Caco-2 (cell line): ENCODE results near the gene CDCA3. TPM values are rescaled to one million over a fixed set of nuclear protein-coding genes. Genes with fewer than 3 reads are reported as not detected.
"Not testable (repeated sequence)": the region's sequence is repeated elsewhere in the genome, so short reads cannot be mapped to it uniquely, and the experiment has no call there.

Source experiments
- BruUV-seq: library from RNA; stranded (reverse); fragments of 400-500 nt; replicated peaks from 2 replicates; lab custom pipeline; 2021; lab: Mats Ljungman, UMichigan
- CTCF ChIA-PET: fragments of 300-600 bp; sonication (Branson Sonifier 250); formaldehyde crosslinking; loops from one replicate; lab custom pipeline; 2022; ENCODE audit warnings: antibody characterized with exemption; lab: Charles Lee
- POLR2A ChIA-PET: fragments of 300-600 bp; sonication (Branson Sonifier 250); formaldehyde crosslinking; loops from one replicate; lab custom pipeline; 2022; ENCODE audit warnings: antibody characterized with exemption; lab: Charles Lee
- DNase-seq, 2 experiments: peaks; one replicate each; pipeline versions ENCODE4 v3.0.0 to v3.0.0-alpha.2; 2020 to 2022
- H3K27me3 ChIP-seq: replicated peaks from 2 replicates; pipeline ENCODE4 v1.6.0; 2011; ENCODE audit warnings: low read length; ENCODE audit not compliant: control insufficient read depth, insufficient read depth
- H3K36me3 ChIP-seq: 2 replicates; pipeline ENCODE4 v1.5.1; 2011; ENCODE audit warnings: low read length; ENCODE audit not compliant: control insufficient read depth, insufficient read depth
- H3K4me1 ChIP-seq: fragments of 250-450 bp; sonication (Bioruptor Pico); 2 replicates; pipeline ENCODE4 v1.5.1; 2020; ENCODE audit warnings: mild to moderate bottlenecking
- H3K4me3 ChIP-seq: 2 replicates; pipeline ENCODE4 v1.5.1; 2011; ENCODE audit warnings: low read depth, mild to moderate bottlenecking, control low read depth, low read length
- H3K9me3 ChIP-seq: fragments of 250-450 bp; sonication (Bioruptor Pico); 2 replicates; pipeline ENCODE4 v1.5.1; 2020; ENCODE audit warnings: mild to moderate bottlenecking, moderate library complexity
- H3K27ac Mint-ChIP-seq: one replicate; pipeline ENCODE4 v1.8.0; 2022; ENCODE audit warnings: mixed read lengths; ENCODE audit not compliant: unreplicated experiment
- H3K27me3 Mint-ChIP-seq: one replicate; pipeline ENCODE4 v1.8.0; 2022; ENCODE audit warnings: mixed read lengths; ENCODE audit not compliant: insufficient read depth, unreplicated experiment
- H3K36me3 Mint-ChIP-seq: one replicate; pipeline ENCODE4 v1.8.0; 2022; ENCODE audit warnings: mild to moderate bottlenecking, mixed read lengths; ENCODE audit not compliant: insufficient read depth, unreplicated experiment
- H3K4me1 Mint-ChIP-seq: one replicate; pipeline ENCODE4 v1.8.0; 2022; ENCODE audit warnings: low read depth, mixed read lengths; ENCODE audit not compliant: unreplicated experiment
- H3K4me3 Mint-ChIP-seq: one replicate; pipeline ENCODE4 v1.8.0; 2022; ENCODE audit warnings: mild to moderate bottlenecking, moderate library complexity, mixed read lengths; ENCODE audit not compliant: unreplicated experiment
- H3K9me3 Mint-ChIP-seq: one replicate; pipeline ENCODE4 v1.8.0; 2022; ENCODE audit warnings: mixed read lengths; ENCODE audit not compliant: unreplicated experiment
- intact Hi-C: fragments of 100-400 bp; cut with micrococcal nuclease; formaldehyde crosslinking; loops from one replicate; pipeline ENCODE4 v1.10.0; 2022; ENCODE audit not compliant: unreplicated experiment
- total RNA-seq: library from RNA; stranded (reverse); gene quantifications from 2 replicates; pipeline ENCODE4 v1.2.3, GENCODE V29; 2022
- TF ChIP-seq, protein P1 (sequence below), 2 experiments: fragments of 200-600 bp in 1 of 2; IDR thresholded peaks; 1 replicate in 1 of 2; 2 replicates in 1 of 2; pipeline versions ENCODE4 v1.5.1 to v1.8.0; 2011 to 2022; ENCODE audit warnings: antibody characterized with exemption in 1 of 2, control low read depth in 1 of 2, inconsistent platforms in 1 of 2, low read depth in 1 of 2, low read length in 1 of 2, mild to moderate bottlenecking in 1 of 2, moderate library complexity in 1 of 2; ENCODE audit not compliant: insufficient read depth in 1 of 2, severe bottlenecking in 1 of 2, unreplicated experiment in 1 of 2

CDCA3 gene
- total RNA-seq, 1 experiment from 2014 or later = 147 TPM

DNA sequence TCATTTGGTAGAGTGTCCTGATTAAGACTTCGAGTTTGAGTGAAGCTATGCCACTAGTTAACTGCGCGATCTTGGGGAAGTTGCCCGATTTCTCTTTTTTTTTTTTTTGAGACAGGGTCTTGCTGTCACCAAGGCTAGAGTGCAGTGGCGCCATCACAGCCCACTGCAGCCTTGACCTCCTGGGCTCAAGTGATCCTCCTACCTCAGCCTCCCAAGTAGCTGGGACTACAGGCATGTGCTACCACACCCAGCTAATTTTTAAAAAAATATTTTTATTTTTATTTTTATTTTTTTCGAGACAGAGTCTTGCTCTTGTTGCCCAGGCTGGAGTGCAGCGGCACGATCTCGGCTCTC lies 22.9 kb upstream of the CDCA3 start:
- ChIA-PET POLR2A (interaction anchor here (0.5 to 3.4 kb wide), 2 partner anchors 17 to 384 kb away, joined by 4 to 56 read pairs; no protein-coding TSS in a partner anchor), CTCF (interaction anchor here (0.6 to 3.5 kb wide), 4 partner anchors 18 to 88 kb away, joined by 4 to 87 read pairs (median 42); partner anchors contain the start of genes CDCA3 and USP5)
- Mint-ChIP-seq H3K36me3 (peaks cover 83% of the 10 kb centered on the region), H3K4me3 (peak overlapping the region; percentile 98), H3K4me1 (peaks cover 40% of the 10 kb centered on the region), H3K27ac (peak overlapping the region; percentile 95)
- H3K27me3 Mint-ChIP-seq, H3K9me3 ChIP-seq, BruUV-seq, H3K36me3 ChIP-seq, DNase-seq, H3K9me3 Mint-ChIP-seq, H3K27me3 ChIP-seq, intact Hi-C loops: not testable (repeated sequence)
- peak overlapping the region; percentile 89 for H3K4me3 ChIP-seq
- peaks cover 21% of the 10 kb centered on the region for H3K4me1 ChIP-seq

DNA sequence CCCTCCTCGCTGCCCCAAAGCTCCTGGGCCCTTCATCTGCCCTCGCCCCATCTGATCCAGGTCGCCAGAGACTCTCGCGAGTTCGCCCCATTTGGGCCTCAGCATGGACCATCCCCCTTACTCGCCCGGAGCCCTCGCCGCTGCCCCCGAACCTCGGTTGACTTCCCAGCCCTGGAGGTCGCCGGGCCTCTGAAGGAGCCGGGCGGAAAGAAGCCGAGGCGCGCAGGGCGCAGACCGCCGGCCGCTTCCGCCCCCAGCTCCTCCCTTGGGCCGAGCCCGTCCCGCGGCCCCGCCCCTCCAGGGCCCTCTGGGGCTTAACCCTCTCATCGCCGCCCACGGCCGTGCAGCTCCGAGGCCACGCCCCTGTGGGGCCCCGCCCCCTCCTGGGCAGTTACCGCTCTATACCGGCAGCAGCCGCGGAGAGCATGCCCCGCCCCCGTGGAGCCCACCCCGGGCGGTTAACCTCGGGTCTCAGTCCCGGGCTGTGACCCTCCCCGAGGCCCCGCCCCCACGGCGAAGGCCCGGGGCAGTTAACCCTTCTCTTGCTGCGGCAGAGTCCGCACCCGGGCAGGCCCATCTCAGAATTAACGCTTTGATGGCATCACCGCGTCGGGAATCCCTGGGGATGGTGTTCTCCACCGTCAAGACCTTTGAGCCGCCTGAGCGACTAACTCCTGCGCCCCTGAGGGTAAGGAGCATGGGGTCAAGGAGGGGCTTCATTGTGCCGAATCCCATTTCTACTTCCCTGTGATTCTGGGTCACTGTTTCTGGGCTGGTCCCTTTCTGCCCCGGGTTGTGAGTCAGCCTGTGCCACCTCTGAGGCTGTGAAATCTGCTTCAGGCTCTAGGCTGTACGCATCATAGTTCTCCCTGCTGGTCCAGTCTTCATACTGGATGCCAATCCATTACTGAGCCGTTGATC lies 22.3 kb upstream of the CDCA3 start, which contains the start of gene SPSB2:
Gene SPSB2 (minus strand): TSS at position 210 of the 921 bp plus-strand sequence. CDS start 402 bp downstream, outside the sequence.
- CTCF ChIA-PET = interaction anchor here (0.6 to 3.5 kb wide), 30 partner anchors 8 to 316 kb away, joined by 3 to 87 read pairs (median 7); partner anchors contain the start of genes C12orf57, CDCA3, COPS7A and ENO2
- peaks cover 86% of the 10 kb centered on the region for H3K36me3 Mint-ChIP-seq
- intact Hi-C loops = loop anchor here (1.0 kb wide), 4 partner anchors 13 to 64 kb away; partner anchors contain the start of gene LRRC23
- peak; percentile 100 for DNase-seq
- TF ChIP-seq, protein P1, sequence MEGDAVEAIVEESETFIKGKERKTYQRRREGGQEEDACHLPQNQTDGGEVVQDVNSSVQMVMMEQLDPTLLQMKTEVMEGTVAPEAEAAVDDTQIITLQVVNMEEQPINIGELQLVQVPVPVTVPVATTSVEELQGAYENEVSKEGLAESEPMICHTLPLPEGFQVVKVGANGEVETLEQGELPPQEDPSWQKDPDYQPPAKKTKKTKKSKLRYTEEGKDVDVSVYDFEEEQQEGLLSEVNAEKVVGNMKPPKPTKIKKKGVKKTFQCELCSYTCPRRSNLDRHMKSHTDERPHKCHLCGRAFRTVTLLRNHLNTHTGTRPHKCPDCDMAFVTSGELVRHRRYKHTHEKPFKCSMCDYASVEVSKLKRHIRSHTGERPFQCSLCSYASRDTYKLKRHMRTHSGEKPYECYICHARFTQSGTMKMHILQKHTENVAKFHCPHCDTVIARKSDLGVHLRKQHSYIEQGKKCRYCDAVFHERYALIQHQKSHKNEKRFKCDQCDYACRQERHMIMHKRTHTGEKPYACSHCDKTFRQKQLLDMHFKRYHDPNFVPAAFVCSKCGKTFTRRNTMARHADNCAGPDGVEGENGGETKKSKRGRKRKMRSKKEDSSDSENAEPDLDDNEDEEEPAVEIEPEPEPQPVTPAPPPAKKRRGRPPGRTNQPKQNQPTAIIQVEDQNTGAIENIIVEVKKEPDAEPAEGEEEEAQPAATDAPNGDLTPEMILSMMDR (IDR thresholded peaks at IDR 0.05; ENCODE audit: insufficient read depth in 1 of 2, low read depth in 1 of 2, low read length in 1 of 2, severe bottlenecking in 1 of 2, unreplicated experiment in 1 of 2) = no peak
- peaks cover 47% of the 10 kb centered on the region for H3K4me1 Mint-ChIP-seq
- POLR2A ChIA-PET = interaction anchor here (0.5 to 3.7 kb wide), 16 partner anchors 9 to 184 kb away, joined by 3 to 56 read pairs (median 6); partner anchors contain the start of genes C12orf57, CDCA3, COPS7A and MLF2
- peak within 1 kb of the TSS; percentile 95 for H3K27ac Mint-ChIP-seq
- H3K9me3 Mint-ChIP-seq = no peaks in the 10 kb centered on the region
- H3K4me1 ChIP-seq = peaks cover 26% of the 10 kb centered on the region
- peaks cover 7% of the 10 kb centered on the region for H3K36me3 ChIP-seq
- H3K27me3 ChIP-seq = no peaks in the 10 kb centered on the region
- BruUV-seq = no TSS peak
- H3K27me3 Mint-ChIP-seq = no peaks in the 10 kb centered on the region
- H3K4me3 ChIP-seq = peak within 1 kb of the TSS; percentile 89
- peak within 1 kb of the TSS; percentile 98 for H3K4me3 Mint-ChIP-seq
- no peaks in the 10 kb centered on the region for H3K9me3 ChIP-seq

DNA sequence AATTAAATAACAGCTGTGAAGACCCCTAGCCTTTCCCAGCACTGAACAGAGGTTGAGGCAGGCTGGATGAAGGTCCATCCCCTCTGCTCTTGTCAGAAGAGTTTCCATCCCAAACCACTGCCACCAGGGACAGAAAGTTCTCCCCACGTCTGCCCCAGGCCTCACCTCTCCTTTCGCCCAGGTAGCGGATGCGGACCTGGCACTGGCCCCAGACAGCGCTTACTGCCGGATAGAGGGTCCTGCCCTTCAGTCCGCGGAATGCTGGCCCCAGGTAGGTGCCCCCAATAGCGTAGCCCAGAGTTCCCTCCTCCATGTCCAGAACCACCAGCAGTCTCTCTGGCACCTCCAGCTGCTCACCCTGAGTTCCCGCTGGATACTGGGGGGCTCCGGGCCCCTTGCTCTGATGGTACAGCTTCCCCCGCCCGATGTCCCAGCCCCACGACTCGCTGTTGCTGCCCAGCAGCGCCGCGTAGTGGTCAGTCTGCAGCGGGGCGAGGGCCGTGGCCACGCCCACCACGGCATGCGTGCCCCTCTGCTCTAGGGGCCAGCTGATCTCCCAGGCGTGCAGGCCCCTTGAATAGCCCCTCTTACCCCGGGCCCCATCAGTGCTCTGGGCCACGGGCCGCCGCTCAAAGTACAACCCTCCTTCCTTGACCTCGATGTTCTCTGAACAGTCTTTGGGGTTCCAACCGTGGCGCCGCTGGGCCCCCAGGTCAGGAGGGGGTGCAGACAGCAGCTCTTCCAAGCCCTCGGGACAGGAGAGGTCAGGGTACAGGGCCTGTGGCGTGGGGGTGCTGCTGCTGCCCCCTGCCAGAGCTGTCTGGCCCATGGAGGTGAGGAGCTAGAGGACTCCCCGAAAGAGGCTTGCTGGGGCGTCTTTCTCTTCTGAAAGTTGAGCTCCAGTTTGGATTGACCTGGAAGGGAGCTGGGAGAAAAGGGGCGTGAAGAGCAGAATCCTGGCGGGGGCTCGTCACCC lies 21.3 kb upstream of the CDCA3 start:
- BruUV-seq = TSS peak; percentile 76
- Mint-ChIP-seq H3K27me3 (no peaks in the 10 kb centered on the region), H3K9me3 (no peaks in the 10 kb centered on the region), H3K4me3 (peak overlapping the region; percentile 98), H3K27ac (peak overlapping the region; percentile 95), H3K4me1 (peaks cover 47% of the 10 kb centered on the region), H3K36me3 (peaks cover 91% of the 10 kb centered on the region)
- peaks cover 26% of the 10 kb centered on the region for H3K4me1 ChIP-seq
- ChIA-PET POLR2A (interaction anchor here (0.5 to 3.7 kb wide), 18 partner anchors 10 to 338 kb away, joined by 3 to 56 read pairs (median 5); partner anchors contain the start of genes C12orf57, CDCA3, COPS7A and MLF2), CTCF (interaction anchor here (0.5 to 3.5 kb wide), 32 partner anchors 9 to 1168 kb away, joined by 3 to 87 read pairs (median 6); partner anchors contain the start of genes C12orf57, CDCA3, COPS7A and ENO2)
- H3K36me3 ChIP-seq = peaks cover 11% of the 10 kb centered on the region
- intact Hi-C loops = loop anchor here (1.0 kb wide), 4 partner anchors 14 to 65 kb away; partner anchors contain the start of gene LRRC23
- H3K4me3 ChIP-seq = peak overlapping the region; percentile 89
- no peaks in the 10 kb centered on the region for H3K9me3 ChIP-seq
- TF ChIP-seq, protein P1 (IDR thresholded peaks at IDR 0.05; ENCODE audit: insufficient read depth in 1 of 2, low read depth in 1 of 2, low read length in 1 of 2, severe bottlenecking in 1 of 2, unreplicated experiment in 1 of 2) = peak; percentile 97 to 99
- DNase-seq = peak; percentile 89 to 96
- H3K27me3 ChIP-seq = no peaks in the 10 kb centered on the region
